Neural cell (in vitro differentiated cells): ENCODE results near the gene ERGIC2.

Source experiments
- EZH2 ChIP-seq: fragments of 200-600, 300-800 bp; shearing (Covaris generic), sonication (generic); IDR thresholded peaks from 2 replicates; pipeline ENCODE4 v1.6.1; 2014; ENCODE audit warnings: antibody characterized with exemption, low read length, borderline replicate concordance, mild to moderate bottlenecking; ENCODE audit not compliant: insufficient read depth, poor library complexity, severe bottlenecking
- MXI1 ChIP-seq: fragments of 450-650 bp; conservative IDR thresholded peaks from 2 replicates; pipeline ENCODE4 v1.6.1; 2014; ENCODE audit warnings: antibody characterized with exemption, mild to moderate bottlenecking; ENCODE audit not compliant: poor library complexity, severe bottlenecking
- POLR2AphosphoS5 ChIP-seq: IDR thresholded peaks from 2 replicates; pipeline ENCODE4 v1.6.1; 2012
- RAD21 ChIP-seq: fragments of 450-650 bp; conservative IDR thresholded peaks from 2 replicates; pipeline ENCODE4 v1.6.1; 2014; ENCODE audit warnings: antibody characterized with exemption, mild to moderate bottlenecking, moderate library complexity
- TF ChIP-seq, protein P1 (sequence below): fragments of 450-650 bp; IDR thresholded peaks from 2 replicates; pipeline ENCODE4 v1.5.1; 2014; ENCODE audit warnings: antibody characterized with exemption, mild to moderate bottlenecking, moderate library complexity; ENCODE audit not compliant: poor library complexity, severe bottlenecking
- TF ChIP-seq, protein P2 (sequence below): IDR thresholded peaks from 2 replicates; pipeline ENCODE4 v1.6.1; 2012; ENCODE audit warnings: borderline replicate concordance

DNA sequence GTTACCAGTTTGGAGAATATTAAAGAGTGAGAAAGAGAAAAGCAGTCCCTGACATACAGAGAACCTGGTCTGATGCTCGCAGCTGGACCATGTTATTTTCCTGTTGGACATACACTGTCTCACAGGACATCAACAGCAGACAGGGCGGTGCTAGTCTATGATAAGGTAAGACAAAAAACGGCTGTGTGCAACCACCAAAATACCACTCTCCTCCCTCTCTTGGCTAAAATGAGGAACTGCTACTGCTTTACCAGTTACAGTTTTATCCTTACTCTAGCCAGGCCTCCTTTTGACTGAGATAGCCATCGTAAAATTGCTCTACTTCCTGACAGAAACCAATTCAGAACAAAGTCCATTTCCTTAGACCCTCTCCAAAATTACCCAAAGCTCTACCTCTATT, 47.0 kb upstream of the ERGIC2 start:
- no peak for TF ChIP-seq MXI1
- TF ChIP-seq POLR2AphosphoS5, result no peak
- TF ChIP-seq, protein P1, sequence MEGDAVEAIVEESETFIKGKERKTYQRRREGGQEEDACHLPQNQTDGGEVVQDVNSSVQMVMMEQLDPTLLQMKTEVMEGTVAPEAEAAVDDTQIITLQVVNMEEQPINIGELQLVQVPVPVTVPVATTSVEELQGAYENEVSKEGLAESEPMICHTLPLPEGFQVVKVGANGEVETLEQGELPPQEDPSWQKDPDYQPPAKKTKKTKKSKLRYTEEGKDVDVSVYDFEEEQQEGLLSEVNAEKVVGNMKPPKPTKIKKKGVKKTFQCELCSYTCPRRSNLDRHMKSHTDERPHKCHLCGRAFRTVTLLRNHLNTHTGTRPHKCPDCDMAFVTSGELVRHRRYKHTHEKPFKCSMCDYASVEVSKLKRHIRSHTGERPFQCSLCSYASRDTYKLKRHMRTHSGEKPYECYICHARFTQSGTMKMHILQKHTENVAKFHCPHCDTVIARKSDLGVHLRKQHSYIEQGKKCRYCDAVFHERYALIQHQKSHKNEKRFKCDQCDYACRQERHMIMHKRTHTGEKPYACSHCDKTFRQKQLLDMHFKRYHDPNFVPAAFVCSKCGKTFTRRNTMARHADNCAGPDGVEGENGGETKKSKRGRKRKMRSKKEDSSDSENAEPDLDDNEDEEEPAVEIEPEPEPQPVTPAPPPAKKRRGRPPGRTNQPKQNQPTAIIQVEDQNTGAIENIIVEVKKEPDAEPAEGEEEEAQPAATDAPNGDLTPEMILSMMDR, result no peak
- no peak for TF ChIP-seq EZH2
- TF ChIP-seq, protein P2, sequence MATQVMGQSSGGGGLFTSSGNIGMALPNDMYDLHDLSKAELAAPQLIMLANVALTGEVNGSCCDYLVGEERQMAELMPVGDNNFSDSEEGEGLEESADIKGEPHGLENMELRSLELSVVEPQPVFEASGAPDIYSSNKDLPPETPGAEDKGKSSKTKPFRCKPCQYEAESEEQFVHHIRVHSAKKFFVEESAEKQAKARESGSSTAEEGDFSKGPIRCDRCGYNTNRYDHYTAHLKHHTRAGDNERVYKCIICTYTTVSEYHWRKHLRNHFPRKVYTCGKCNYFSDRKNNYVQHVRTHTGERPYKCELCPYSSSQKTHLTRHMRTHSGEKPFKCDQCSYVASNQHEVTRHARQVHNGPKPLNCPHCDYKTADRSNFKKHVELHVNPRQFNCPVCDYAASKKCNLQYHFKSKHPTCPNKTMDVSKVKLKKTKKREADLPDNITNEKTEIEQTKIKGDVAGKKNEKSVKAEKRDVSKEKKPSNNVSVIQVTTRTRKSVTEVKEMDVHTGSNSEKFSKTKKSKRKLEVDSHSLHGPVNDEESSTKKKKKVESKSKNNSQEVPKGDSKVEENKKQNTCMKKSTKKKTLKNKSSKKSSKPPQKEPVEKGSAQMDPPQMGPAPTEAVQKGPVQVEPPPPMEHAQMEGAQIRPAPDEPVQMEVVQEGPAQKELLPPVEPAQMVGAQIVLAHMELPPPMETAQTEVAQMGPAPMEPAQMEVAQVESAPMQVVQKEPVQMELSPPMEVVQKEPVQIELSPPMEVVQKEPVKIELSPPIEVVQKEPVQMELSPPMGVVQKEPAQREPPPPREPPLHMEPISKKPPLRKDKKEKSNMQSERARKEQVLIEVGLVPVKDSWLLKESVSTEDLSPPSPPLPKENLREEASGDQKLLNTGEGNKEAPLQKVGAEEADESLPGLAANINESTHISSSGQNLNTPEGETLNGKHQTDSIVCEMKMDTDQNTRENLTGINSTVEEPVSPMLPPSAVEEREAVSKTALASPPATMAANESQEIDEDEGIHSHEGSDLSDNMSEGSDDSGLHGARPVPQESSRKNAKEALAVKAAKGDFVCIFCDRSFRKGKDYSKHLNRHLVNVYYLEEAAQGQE, result no peak
- no peak for TF ChIP-seq RAD21
